ENCODE measurements around the gene CMTM4.
"Not testable (repeated sequence)": the region's sequence is repeated elsewhere in the genome, so short reads cannot be mapped to it uniquely, and the experiment has no call there.

CMTM4 gene

DNA sequence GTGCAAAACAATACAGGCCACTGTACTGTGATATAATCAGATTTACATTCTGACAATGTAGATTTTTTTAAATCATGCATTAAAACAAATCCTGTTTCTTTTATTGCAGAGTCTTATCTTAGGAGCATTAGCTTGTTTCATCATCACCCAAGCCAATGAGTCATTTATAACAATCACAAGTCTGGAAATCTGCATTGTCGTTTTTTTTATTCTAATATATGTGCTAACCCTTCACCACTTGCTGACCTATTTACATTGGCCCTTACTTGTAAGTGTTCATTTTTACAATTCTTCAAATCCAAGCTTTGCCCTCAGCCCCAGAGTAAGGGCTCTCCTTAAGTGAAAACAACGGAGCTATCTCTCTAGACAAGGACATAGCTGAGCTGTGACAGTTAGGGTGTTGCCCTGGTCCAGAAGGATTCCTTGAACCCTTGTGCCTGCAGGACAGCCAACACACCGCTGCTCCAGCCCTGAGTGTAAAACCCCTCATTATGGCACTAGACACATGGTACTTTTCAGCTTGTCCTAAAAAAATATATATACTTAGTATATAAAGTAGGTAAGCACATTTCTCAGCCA, 126.6 kb downstream of the CMTM4 start:
- no peak for TF ChIP-seq CTCF (IDR thresholded peaks at IDR 0.05; ENCODE audit: extremely low read depth, missing control alignments)
- no peak for DNase-seq (ENCODE audit: low spot score)

DNA sequence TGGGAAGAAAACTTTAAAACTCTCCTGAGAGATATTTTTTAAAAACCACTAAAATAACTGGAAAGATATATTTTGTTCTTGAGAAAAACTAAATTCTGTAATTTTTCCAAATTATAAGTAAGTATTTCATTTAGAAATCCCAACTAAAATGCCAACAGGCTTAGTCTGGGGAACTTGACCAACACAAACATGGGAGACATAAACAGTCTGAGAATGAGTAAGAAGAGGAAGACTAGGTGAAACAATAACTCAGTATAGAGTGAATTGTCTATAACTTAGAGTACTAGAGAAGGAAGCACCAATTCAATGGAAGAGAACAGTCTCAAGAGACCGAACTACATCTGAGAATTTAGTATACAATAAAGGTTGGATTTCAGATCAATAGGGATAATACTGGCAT, 127.4 kb downstream of the CMTM4 start:
- no peak for TF ChIP-seq CTCF (IDR thresholded peaks at IDR 0.05; ENCODE audit: extremely low read depth, missing control alignments)
- no peak for DNase-seq (ENCODE audit: low spot score)

- no peak for TF ChIP-seq CTCF (IDR thresholded peaks at IDR 0.05; ENCODE audit: extremely low read depth, missing control alignments)
- no peak for DNase-seq (ENCODE audit: low spot score)
Measured at GRCh38 chr16:66568355-66568754, 128.2 kb downstream of the CMTM4 start.

DNA sequence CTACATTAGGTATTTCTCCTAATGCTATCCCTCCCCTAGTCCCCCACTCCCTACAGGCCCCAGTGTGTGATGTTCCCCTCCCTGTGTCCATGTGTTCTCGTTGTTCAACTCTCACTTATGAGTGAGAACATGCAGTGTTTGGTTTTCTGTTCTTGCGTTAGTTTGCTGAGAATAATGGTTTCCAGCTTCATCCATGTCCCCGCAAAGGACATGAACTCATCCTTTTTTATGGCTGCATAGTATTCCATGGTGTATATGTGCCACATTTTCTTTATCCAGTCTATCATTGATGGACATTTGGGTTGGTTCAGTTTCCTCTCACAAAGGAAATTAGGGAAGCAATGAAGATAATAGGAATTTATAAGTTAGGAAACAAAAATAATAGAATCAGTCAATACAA, 129.3 kb downstream of the CMTM4 start:
- not testable (repeated sequence) for DNase-seq (ENCODE audit: low spot score)

DNA sequence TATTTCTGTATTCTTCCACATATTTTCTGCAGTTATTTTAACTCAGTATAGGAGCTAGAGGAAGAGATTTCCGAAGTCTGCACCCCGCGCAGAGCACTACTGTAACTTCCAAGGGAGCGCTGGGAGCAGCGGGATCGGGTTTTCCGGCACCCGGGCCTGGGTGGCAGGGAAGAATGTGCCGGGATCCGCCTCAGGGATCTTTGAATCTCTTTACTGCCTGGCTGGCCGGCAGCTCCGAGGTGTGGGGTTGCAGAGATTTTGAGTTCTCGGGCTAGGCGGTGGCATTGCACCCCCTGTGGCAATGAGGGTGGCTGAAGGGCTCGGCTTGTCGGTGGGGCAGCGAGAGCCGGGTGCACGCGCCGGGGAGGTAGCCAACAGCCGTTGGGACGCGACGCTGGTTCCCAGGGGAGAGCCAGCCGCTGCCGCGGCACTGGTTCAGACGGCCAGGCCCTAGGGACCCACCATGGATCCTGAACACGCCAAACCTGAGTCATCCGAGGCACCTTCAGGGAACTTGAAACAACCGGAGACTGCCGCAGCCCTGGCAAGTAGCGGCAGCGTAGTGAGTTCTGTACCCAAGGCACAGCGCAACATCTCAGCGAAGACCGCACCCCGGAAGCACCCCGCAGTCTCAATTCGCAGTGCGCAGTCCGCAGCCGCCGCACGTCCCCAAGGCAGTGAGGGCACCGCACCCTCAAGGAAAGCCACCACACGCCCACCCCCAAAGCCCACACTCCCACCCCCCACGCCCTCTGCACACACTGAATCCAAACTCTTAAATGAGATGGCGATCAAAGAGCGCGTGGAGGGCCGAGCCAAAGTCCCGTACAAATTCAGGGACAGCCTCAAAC, 130.3 kb downstream of the CMTM4 start, which contains the start of gene CMTM1:
Gene CMTM1 (plus strand): TSS at position 389 of the 851 bp plus-strand sequence. CDS start 75 bp downstream, at position 464.
- DNase-seq (ENCODE audit: low spot score), result no peak
- no peak for TF ChIP-seq CTCF (IDR thresholded peaks at IDR 0.05; ENCODE audit: extremely low read depth, missing control alignments)
